HEK293T (cell line): ENCODE measurements around the gene MPPE1.
A peak's percentile ranks its signal among the peaks of the same experiment; 100 is the strongest.

ENCODE experiments used
- CTCF ChIA-PET: fragments of 350-600 bp; formaldehyde crosslinking; extraction: SDS; loops from one replicate; lab custom pipeline; 2021; ENCODE audit warnings: antibody characterized with exemption, inconsistent platforms; lab: Yijun Ruan, JAX
- POLR2A ChIA-PET: fragments of 350-600 bp; formaldehyde crosslinking; extraction: SDS; loops from one replicate; lab custom pipeline; 2020; ENCODE audit warnings: antibody characterized with exemption, inconsistent platforms; lab: Yijun Ruan, JAX
- DNase-seq: peaks from one replicate; pipeline ENCODE4 v3.0.0; 2012; ENCODE audit warnings: mixed read lengths; ENCODE audit errors: extremely low spot score
- ARNT ChIP-seq: fragments of 450-650 bp; IDR thresholded peaks from 2 replicates; pipeline ENCODE4 v1.6.1; 2017; ENCODE audit warnings: mild to moderate bottlenecking
- BHLHE40 ChIP-seq: fragments of 450-650 bp; IDR thresholded peaks from 2 replicates; pipeline ENCODE4 v1.6.1; 2016; ENCODE audit warnings: mild to moderate bottlenecking, moderate library complexity, borderline replicate concordance
- CTBP1 ChIP-seq: fragments of 450-650 bp; IDR thresholded peaks from 2 replicates; pipeline ENCODE4 v1.6.1; 2016; ENCODE audit warnings: borderline replicate concordance
- ELF4 ChIP-seq: fragments of 450-650 bp; IDR thresholded peaks from 2 replicates; pipeline ENCODE4 v1.6.1; 2017; ENCODE audit warnings: antibody characterized with exemption
- FOXA1 ChIP-seq: fragments of 450-650 bp; IDR thresholded peaks from 2 replicates; pipeline ENCODE4 v1.6.1; 2016; ENCODE audit warnings: mild to moderate bottlenecking
- FOXK2 ChIP-seq: fragments of 450-650 bp; IDR thresholded peaks from 2 replicates; pipeline ENCODE4 v1.6.1; 2016; ENCODE audit warnings: mild to moderate bottlenecking
- FOXM1 ChIP-seq: fragments of 450-650 bp; IDR thresholded peaks from 2 replicates; pipeline ENCODE4 v1.6.1; 2017; ENCODE audit warnings: mild to moderate bottlenecking, borderline replicate concordance
- HDGF ChIP-seq: fragments of 450-650 bp; IDR thresholded peaks from 2 replicates; pipeline ENCODE4 v1.6.1; 2017; ENCODE audit warnings: antibody characterized with exemption, borderline replicate concordance
- L3MBTL2 ChIP-seq: fragments of 450-650 bp; conservative IDR thresholded peaks from 2 replicates; pipeline ENCODE4 v1.6.1; 2016; ENCODE audit warnings: mild to moderate bottlenecking
- LEF1 ChIP-seq: fragments of 450-650 bp; IDR thresholded peaks from 2 replicates; pipeline ENCODE4 v1.6.1; 2017; ENCODE audit warnings: mild to moderate bottlenecking, borderline replicate concordance
- NFRKB ChIP-seq: fragments of 450-650 bp; IDR thresholded peaks from 2 replicates; pipeline ENCODE4 v1.6.1; 2016; ENCODE audit warnings: mild to moderate bottlenecking, moderate library complexity
- SP1 ChIP-seq: fragments of 450-650 bp; IDR thresholded peaks from 2 replicates; pipeline ENCODE4 v1.6.1; 2017
- SUZ12 ChIP-seq: fragments of 450-650 bp; IDR thresholded peaks from 2 replicates; pipeline ENCODE4 v1.6.1; 2016; ENCODE audit warnings: mild to moderate bottlenecking
- TARDBP ChIP-seq: fragments of 450-650 bp; IDR thresholded peaks from 2 replicates; pipeline ENCODE4 v1.6.1; 2016
- ZNF384 ChIP-seq: fragments of 450-650 bp; IDR thresholded peaks from 2 replicates; pipeline ENCODE4 v1.6.1; 2016
- TF ChIP-seq, protein P1 (sequence below): fragments of 450-650 bp; IDR thresholded peaks from 2 replicates; pipeline ENCODE4 v1.6.1; 2016

Gene MPPE1

DNA sequence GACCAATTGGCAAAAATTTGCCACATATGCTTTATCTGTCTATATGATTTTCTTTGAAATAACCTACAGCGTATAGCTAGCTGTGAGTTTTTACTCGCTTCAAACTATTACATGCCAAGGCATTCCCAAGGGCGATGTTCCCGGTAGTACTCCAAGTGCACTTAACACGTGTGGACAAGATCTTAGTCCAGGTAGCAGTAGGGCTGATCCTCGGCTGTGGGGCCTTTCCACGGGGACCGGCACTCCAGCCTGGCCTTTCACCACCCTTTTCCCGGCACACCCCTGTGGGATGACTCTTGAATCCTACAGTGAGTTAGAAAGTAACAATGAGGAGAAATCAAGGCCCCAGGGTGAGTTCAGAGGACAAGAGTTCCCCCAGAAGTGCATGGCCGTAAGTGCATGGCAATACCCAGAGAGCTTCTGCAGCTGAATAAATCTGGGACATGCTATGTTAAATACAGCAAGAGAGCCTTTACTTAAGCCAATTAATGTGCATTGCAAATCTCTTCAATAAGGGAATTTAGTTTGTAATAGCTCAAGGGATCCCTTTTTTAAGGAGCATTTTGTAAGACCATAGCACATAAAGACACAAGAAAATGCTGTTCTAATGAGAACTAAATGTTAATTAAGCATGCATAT, 30.5 kb downstream of the MPPE1 start:
- DNase-seq, result no peak
- ChIA-PET POLR2A (no interaction called here), CTCF (no interaction called here)
- TF ChIP-seq BHLHE40 (no peak), LEF1 (no peak), CTBP1 (no peak), ZNF384 (no peak), L3MBTL2 (no peak), ELF4 (no peak), NFRKB (no peak), FOXA1 (no peak), FOXM1 (no peak), HDGF (no peak), FOXK2 (no peak), SP1 (no peak), TARDBP (no peak), SUZ12 (no peak), ARNT (no peak)
- TF ChIP-seq, protein P1, sequence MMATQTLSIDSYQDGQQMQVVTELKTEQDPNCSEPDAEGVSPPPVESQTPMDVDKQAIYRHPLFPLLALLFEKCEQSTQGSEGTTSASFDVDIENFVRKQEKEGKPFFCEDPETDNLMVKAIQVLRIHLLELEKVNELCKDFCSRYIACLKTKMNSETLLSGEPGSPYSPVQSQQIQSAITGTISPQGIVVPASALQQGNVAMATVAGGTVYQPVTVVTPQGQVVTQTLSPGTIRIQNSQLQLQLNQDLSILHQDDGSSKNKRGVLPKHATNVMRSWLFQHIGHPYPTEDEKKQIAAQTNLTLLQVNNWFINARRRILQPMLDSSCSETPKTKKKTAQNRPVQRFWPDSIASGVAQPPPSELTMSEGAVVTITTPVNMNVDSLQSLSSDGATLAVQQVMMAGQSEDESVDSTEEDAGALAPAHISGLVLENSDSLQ, result no peak

DNA sequence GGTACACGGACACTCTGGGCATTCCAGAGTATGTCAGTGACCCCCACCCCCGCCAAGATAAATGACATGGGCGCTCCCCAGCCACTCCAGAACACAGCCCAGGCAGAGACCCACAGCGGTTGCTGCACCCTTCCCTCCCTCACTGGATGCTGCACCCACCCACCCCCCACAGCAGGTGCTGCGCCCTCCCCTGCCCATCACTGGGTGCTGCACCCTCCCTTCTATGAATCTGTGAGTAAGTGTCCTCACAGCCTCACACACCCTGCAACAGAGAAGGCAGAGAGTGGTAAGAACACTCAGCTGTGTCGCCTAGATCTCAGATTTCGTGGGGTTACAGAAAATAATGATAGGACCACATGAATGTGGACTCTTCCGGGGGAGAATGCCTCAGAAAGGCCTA, 33.4 kb downstream of the MPPE1 start:
- no peak for DNase-seq
- ChIA-PET POLR2A (no interaction called here), CTCF (no interaction called here)
- TF ChIP-seq ZNF384 (no peak), FOXK2 (no peak), SP1 (no peak), LEF1 (no peak), TARDBP (no peak), FOXA1 (no peak), SUZ12 (no peak), ARNT (no peak), NFRKB (no peak), BHLHE40 (no peak), L3MBTL2 (no peak)
- TF ChIP-seq, protein P1, result no peak

DNA sequence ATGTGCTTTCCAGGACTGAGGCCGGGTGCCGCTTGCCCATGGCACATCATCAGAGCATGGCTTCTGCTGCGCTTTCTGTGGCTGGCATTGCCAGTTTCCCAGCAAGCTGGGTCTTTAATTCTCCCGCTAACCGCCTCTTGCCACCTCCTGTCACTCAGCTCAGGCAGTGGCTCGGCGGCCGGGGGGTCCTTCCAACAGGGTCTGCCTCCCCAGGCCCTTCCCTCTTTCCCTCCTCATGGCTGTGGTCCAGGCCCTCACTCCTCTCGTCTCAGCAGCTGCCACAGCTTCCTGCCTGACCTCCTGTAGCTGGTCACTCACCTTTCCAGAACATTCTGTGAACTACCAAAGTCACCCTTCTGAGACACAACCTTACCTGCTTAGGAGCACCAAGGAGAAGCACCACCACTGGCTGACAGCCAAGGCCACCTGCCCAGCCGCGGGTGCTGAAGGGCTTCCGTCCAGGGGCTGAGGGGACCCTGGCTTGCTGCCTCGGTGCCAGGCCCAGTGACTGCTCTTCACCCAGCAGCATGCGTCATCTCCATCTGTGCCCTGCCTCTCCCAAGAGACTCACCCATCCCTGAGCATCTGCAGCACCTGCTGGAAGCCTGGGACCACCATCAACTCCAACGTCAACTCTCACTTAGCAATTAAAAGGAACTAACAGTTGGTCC, 34.3 kb downstream of the MPPE1 start:
- no peak for DNase-seq
- ChIA-PET POLR2A (no interaction called here), CTCF (no interaction called here)
- no peak for TF ChIP-seq LEF1
- no peak for TF ChIP-seq TARDBP
- TF ChIP-seq ZNF384, result no peak
- TF ChIP-seq FOXM1, result no peak
- TF ChIP-seq, protein P1, result no peak
- no peak for TF ChIP-seq FOXK2
- no peak for TF ChIP-seq HDGF
- no peak for TF ChIP-seq ARNT
- TF ChIP-seq NFRKB, result no peak
- TF ChIP-seq L3MBTL2, result no peak
- TF ChIP-seq SUZ12, result no peak
- TF ChIP-seq CTBP1, result no peak
- no peak for TF ChIP-seq ELF4
- no peak for TF ChIP-seq FOXA1
- TF ChIP-seq SP1, result no peak
- no peak for TF ChIP-seq BHLHE40

DNA sequence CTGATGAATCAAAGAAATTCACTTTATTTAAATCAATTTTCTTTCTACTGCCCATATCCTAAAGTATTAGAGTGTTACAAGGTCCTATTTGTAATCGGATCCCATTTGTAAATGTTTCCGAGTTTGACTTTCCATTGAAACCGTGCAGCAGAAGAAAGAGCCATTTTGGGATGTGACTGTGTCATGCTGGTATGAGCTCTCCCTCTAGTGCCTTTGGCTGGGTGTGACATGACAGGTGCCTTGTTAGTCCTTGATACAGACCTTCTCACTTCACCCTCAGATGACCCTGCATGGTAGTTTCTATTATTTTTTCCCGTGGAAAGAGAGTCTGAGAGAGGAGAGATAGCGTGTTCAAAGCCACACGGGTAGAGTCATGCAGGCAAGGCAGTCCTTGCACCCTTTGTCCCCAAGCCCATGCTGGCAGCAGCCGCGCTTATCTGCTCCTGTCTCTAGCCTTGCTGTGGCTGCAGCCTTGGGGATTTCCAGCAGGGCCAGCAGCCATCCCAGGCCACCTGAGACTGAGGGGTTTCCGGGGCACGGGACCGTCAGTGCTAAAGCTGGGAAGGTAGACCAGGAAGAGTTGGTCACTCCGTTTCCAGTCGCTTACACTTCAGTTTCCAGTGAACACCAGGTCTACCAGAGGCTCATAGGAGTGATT, 35.5 kb downstream of the MPPE1 start:
- POLR2A ChIA-PET, result no interaction called here
- DNase-seq, result peak; percentile 31
- CTCF ChIA-PET, result no interaction called here

More for the DNA sequence above, 35.5 kb downstream of the MPPE1 start:
- no peak for TF ChIP-seq CTBP1
- TF ChIP-seq LEF1, result no peak
- TF ChIP-seq NFRKB, result no peak
- TF ChIP-seq, protein P1, result no peak
- no peak for TF ChIP-seq HDGF
- no peak for TF ChIP-seq SP1
- TF ChIP-seq ARNT, result no peak
- TF ChIP-seq TARDBP, result no peak
- TF ChIP-seq FOXM1, result no peak
- TF ChIP-seq L3MBTL2, result no peak
- no peak for TF ChIP-seq FOXK2
- TF ChIP-seq FOXA1, result no peak
- no peak for TF ChIP-seq SUZ12
- TF ChIP-seq ZNF384, result no peak
